ENCODE data around the gene NDST3.

NDST3 gene

DNA sequence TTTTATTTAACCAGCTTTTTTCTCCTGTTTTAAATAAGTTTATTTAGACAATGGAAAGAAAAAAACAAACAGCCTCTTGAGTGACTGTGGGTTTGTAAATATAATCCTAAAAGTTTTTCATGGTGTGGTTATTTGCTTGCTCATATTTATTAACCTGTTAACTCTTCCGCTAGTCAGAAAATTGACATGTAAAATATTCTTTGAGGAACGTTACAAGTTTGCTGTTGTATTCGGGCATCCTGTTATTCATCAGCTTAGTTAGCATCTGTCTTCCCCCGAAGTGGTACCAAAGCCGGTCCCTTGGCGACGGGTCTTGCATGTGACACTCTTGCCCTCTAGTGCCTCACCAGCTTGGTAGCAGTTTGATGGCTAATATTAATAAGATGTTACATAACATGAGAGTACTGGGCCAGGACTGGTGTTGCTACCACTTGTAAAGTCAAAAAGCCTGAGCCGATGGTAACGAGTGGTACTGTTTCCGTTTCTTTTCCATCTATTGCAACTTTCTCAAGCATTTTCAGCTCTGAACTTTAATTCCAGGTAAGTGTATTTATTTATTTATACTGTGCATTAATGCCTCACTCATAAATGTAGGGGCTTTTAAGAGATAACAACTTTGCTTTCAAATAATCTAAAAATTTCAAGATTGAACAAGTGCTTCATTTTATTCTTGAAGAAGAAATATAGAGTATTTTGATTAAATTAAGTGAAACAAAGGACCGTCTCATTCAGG, at the start of gene NDST3:
TSS of gene NDST3 (plus strand) at position 434 of the 733 bp plus-strand sequence. CDS start 19,425 bp downstream, outside the sequence.
- DNase-seq, result no peak

DNA sequence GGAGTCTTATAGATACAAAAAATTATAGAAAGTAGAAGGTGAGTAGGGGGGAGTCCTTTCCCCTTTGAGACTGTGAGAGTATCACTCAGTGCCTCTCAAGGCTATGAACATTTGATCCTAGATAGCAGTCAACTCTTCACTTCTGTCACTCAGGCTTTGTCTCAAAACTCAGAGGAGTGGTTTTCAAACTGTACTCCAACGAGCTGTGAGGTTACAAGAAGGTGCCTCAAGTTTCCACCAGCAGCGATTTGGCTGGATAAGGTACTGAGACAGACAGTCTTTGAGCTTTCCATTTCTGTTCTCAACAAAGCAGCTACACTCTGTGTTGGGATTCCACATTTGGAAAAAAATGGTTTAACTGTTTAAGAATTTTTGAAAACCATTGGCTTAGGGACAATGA, 48.0 kb upstream of the NDST3 start:
- DNase-seq, result no peak

GRCh38 chr4:117987464-117987863, 46.8 kb upstream of the NDST3 start:
- no peak for DNase-seq

DNA sequence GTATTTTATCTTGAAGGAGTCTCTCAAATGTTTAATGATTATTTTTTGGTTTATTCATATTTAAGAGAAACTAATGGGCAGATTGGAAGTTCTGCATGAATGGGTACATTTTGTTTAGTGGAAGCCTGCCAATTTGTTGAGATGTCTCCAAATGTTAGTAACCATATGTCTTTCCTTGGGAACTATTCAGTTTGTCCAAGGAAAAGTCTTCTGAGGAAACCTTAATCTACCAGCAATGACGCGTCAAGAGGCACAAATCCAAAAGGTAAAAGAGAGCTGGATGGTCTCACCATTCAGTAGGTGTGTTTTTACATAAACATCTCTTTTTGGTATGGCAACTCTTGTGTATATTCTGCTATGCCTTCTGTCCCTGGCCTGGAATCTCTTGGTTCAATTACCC, 37.4 kb upstream of the NDST3 start:
- no peak for DNase-seq

- no peak for DNase-seq
These were observed 30.2 kb upstream of the NDST3 start for GRCh38 chr4:118004088-118004487.

DNA sequence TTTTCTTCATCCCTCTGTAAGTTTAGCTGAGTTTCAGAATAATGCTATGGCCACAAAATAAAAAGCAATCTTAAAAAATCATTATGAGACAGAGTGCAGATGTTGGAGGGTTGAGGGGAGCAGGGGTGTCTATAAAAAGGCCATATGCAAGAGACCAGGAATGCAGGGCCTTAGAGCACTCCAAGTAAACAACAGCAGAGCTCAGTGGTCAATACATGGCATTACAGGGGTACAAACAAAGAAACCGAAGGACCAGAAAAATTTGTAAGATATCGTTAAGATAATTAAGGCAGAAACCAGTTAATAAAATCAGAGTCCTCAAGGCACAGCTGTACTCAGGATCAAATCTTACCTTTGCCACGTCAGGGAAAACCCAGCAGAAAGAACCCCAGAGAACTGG, 28.4 kb upstream of the NDST3 start:
- no peak for DNase-seq

- DNase-seq, result no peak
These were observed 22.1 kb upstream of the NDST3 start for GRCh38 chr4:118012142-118012541.

- DNase-seq, result no peak
These were observed 19.5 kb upstream of the NDST3 start for GRCh38 chr4:118014831-118015230.

- no peak for DNase-seq
These were observed 15.7 kb upstream of the NDST3 start for GRCh38 chr4:118018381-118019145.

DNA sequence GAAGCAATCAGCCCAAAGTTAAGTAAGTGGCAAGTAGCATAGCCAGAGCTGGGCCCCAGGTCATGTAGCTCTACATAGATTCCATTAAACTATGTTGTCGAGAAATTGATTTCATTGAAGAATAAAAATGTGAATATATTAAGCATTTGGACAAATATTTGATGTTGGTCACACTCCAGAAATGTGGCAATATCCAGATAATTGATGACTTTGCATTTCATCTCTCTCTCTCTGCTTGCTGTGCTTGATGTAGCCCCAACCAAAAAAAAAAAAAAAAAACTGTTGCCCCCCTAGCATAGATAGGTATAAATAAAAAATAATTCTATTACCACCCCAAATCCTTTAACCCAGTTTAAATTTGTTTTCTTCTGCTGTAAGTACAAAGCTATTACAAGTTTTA, 7.5 kb upstream of the NDST3 start:
- DNase-seq, result no peak

- no peak for DNase-seq
These were observed 5.1 kb upstream of the NDST3 start for GRCh38 chr4:118029224-118029623.

GRCh38 chr4:118032691-118033090, 1.6 kb upstream of the NDST3 start:
- DNase-seq, result no peak

DNA sequence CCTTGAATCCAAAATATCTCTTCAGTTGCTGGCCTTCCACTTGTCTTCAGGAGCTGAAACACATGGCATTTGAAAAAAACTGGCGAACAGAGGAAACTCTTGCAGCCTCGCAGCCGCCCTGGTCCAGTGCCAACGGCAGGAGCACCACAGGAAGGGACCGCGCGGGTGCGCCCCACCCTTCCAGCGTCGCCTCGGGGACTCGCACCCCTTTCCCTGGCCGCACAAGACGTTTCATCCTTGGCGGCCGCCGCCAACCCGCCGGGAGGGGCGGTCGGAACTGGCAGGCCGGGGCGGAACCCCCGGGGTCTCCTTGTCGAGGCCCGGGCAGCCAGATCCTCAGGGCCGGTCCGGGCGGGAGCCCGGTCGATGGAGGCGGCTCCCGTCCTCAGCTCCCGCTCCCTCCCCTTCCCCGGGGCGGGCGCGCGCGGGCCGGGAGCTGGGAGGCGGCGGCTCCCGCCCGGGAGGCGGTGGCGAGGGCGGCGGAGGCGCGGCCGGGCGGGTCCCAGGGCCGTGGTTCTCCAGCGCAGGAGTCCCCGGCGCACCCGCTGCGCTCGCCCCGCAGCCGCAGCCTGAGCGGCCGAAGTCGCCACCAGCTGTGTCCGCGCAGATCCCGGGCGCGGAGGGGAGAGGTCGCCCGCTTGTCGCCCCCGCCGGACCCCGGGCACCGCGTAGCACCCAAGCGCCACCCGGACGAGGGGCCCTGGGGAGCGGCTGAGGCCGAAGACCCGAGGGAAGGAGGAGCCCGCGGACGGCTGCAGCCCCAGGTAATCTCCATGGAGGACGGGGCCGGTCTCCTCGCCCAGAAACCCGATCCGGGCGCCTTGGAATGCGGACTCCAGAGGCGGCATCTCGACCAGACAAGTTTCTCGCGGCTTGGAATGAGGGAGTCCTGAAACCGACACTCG, 886 bp upstream of the NDST3 start:
- no peak for DNase-seq

- no peak for DNase-seq
These were observed 1.0 kb downstream of the NDST3 start for GRCh38 chr4:118035309-118035708.

GRCh38 chr4:118036336-118036735, 2.0 kb downstream of the NDST3 start:
- DNase-seq, result no peak

GRCh38 chr4:118037955-118038354, 3.7 kb downstream of the NDST3 start:
- DNase-seq, result no peak

DNA sequence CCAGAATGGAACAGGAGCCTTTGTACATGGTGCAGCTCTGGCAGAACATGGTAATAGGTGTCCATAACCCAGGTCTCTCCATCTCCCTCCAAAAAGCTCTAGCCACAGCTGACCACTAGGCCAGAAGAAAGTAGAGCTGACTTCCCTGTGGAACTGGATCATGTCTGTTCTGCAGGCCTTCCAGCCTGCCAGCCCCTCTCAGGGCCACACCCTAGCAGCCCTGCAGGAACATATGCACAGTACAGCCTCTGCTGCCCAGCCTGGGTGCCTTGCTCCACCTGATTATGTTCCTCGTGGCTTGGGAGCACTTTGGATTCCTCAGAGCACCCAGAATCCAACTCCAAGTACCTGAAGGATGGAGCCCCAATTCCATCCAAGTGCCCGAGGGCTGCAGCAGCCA, 12.0 kb downstream of the NDST3 start:
- DNase-seq, result no peak

DNA sequence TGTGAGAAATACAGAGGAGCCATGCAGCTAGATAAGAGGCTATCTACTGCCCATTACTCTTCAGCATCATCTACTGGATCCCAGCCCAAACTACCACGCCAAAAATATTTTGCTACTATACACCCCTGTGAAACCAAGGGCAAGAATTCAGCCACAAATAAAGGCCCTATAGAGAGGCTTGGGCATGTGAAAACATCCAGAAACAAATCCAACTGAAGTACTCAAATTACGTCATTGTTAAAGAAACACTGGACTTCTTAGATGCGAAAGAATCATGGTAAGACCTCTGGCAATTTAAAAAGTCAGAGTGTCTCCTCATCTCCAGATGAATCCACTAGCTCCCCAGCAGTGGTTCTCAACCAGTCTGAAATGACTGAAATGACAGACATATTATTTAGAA, 12.8 kb downstream of the NDST3 start:
- DNase-seq, result no peak

DNA sequence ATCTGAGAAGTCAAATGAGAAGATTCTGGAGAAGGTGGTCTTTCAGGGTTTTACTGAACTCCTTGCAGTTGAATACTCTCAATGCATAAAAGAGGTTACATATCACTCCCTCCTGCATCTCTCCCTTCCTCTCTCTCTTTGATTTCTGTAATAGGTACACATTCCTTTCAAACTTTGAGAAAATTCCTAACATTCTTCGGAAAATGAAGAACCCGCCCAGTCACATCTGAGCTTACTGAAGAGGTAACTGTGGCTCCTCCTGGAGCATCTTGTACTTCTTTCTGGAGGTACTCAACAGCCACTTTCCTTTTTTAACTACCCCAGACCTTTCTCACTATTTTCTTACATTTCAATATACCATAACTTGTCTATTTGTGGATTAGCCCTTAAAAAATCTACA, 24.7 kb downstream of the NDST3 start:
- no peak for DNase-seq

DNA sequence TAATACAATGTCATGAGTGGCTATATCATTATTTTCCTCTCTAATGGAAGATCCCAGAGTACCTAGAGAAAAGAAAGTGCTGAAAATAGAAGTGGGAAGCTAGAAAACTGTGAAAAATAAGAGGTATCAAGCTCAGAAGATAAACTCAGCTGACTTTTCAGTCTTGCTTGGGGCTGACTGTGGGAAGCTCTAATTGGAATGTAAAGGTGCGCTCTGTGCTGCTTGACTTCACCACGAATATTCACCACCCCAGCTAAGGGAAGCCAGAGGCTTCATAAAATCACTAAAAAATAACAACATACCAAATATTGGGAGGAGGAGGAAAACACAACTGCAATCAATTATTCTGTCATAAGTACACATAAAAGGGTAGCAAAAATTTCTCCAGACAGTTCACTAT, 25.1 kb downstream of the NDST3 start:
- DNase-seq, result no peak

DNA sequence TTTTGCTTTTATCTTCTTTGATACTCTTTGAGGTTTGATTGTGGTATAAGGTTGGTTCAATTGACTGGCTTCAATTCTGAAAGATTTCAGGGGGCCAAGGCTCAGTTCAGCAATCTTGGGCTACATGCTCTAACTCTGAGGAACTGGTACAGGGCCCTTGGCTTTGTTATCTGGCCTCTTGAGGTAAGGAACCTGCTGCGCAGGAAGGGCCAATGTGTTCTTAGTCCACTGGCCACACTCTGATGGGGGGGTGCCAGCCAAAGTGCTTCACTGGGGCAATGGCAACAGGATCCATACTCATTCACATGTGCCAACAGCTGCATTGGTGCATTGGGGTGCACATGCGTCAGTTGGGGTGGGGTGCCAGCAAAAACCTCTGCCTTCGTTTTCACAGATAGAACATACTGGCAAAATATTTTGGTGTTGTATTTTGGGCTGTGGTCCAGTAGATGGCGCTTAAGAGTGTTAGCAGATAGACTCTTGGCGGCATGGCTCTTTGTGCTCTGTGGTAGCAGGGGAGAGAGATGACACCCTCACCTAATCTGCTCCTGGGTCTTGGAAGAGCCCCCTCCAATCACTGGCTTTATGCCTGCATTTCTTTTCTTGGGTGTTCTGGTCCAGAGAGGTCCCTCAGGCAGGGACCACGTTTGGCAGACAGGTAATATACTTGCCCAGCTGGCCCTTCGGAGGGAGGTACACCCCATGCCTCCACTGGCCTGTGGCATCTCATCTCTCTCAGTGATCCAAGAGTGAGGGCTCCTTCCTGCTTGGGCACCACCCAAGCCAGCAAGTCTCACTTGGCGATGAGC, 42.9 kb downstream of the NDST3 start:
- DNase-seq, result no peak

DNA sequence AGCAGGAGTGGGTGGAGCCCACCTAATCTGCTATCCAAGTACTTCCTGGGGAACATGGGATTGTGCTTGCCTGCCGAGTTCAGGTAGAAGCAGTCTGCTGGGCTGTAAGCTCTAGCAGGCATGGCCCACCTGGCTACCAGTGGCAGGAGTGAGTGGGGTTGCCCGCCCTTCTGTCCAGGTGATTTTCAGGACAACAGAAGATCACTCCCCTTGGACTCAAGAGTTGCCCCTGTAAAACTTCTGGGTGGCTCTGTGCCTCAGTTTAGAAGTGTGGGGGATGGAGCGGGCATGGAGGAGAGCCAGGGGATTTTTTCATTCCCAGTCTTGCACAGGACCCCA, 43.5 kb downstream of the NDST3 start:
- no peak for DNase-seq

DNA sequence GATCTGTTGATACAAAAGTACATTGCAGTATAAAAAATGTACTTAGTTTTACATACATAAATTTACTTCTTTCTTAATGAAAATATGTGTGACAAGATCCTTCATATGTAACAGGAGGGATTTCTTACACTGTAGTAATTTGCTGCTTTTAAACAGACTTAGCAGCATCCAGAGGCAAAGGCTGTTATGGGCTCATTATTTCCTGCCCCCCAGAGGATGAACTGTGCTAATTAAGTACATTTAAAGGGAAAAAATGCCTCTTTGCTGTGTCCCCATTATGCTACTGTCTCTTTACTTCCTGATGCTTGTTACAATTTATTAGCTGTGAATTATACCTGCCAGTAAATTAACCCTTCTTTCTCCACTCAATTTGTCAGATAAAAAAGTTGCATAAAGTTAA, 47.1 kb downstream of the NDST3 start:
- DNase-seq, result no peak

Data from activated effector memory CD4-positive, alpha-beta T cell treated with Interleukin-2 at 50 U/mL for 16 hours (primary cell).